Naive thymus-derived CD4-positive, alpha-beta T cell (primary cell): Measurements from ENCODE around the gene GTF2IRD1. TPM values are rescaled to one million over a fixed set of nuclear protein-coding genes. Genes with fewer than 3 reads are reported as not detected.

ENCODE experiments used
- ATAC-seq: fragments of 150-1000 bp; cut with Tn5 transposase; 2 replicates; pipeline ENCODE4 v1.10.0; 2021; ENCODE audit warnings: mild to moderate bottlenecking, moderate library complexity
- CTCF ChIA-PET: fragments of 350-600 bp; sonication (Branson Sonifier 250); formaldehyde crosslinking; loops from one replicate; lab custom pipeline; 2021; ENCODE audit warnings: antibody characterized with exemption; lab: Charles Lee
- POLR2A ChIA-PET: fragments of 350-600 bp; sonication (Branson Sonifier 250); formaldehyde crosslinking; loops from one replicate; lab custom pipeline; 2021; ENCODE audit warnings: antibody characterized with exemption, inconsistent platforms; lab: Charles Lee
- DNase-seq, 9 donors: peaks; one replicate each; pipeline versions ENCODE4 v3.0.0 to v3.0.0-alpha.2; 2020 to 2022; ENCODE audit warnings: mixed read lengths in 1 of 9
- H3K27ac ChIP-seq: one replicate; pipeline ENCODE4 v1.7.0; 2013; ENCODE audit warnings: mild to moderate bottlenecking, low read depth, low read length, moderate library complexity
- H3K27me3 ChIP-seq, 2 donors: one replicate each; pipeline ENCODE4 v1.7.0; 2013; ENCODE audit warnings: low read length in 2 of 2, mild to moderate bottlenecking in 2 of 2, moderate library complexity in 2 of 2; ENCODE audit not compliant: control insufficient read depth in 2 of 2, insufficient read depth in 2 of 2
- H3K36me3 ChIP-seq, 3 experiments: 1 replicate in 2 of 3; 2 replicates in 1 of 3; pipeline ENCODE4 v1.7.0; 2013; ENCODE audit warnings: low read length in 3 of 3, mild to moderate bottlenecking in 3 of 3, moderate library complexity in 1 of 3; ENCODE audit not compliant: insufficient read depth in 3 of 3, control insufficient read depth in 2 of 3
- H3K4me1 ChIP-seq, 2 donors: one replicate each; pipeline ENCODE4 v1.7.0; 2013; ENCODE audit warnings: low read length in 2 of 2, mild to moderate bottlenecking in 2 of 2, moderate library complexity in 1 of 2; ENCODE audit not compliant: control insufficient read depth in 2 of 2, insufficient read depth in 2 of 2
- H3K4me3 ChIP-seq: 2 replicates; pipeline ENCODE4 v1.7.0; 2013; ENCODE audit warnings: mild to moderate bottlenecking, low read length
- H3K9me3 ChIP-seq, 3 experiments: 1 replicate in 2 of 3; 2 replicates in 1 of 3; pipeline ENCODE4 v1.7.0; 2013; ENCODE audit warnings: low read length in 3 of 3; ENCODE audit not compliant: control insufficient read depth in 2 of 3
- H3K27ac Mint-ChIP-seq, 9 donors: one replicate each; pipeline ENCODE4 v1.8.0; 2020 to 2022; ENCODE audit warnings: mixed read lengths in 9 of 9, mild to moderate bottlenecking in 8 of 9, moderate library complexity in 5 of 9, inconsistent platforms in 2 of 9
- H3K27me3 Mint-ChIP-seq, 5 donors: one replicate each; pipeline ENCODE4 v1.8.0; 2021 to 2022; ENCODE audit warnings: mixed read lengths in 5 of 5, mild to moderate bottlenecking in 1 of 5
- H3K36me3 Mint-ChIP-seq, 5 donors: one replicate each; pipeline ENCODE4 v1.8.0; 2020 to 2022; ENCODE audit warnings: mixed read lengths in 5 of 5, mild to moderate bottlenecking in 3 of 5, inconsistent platforms in 1 of 5
- H3K4me1 Mint-ChIP-seq, 7 donors: one replicate each; pipeline ENCODE4 v1.8.0; 2020 to 2022; ENCODE audit warnings: mixed read lengths in 7 of 7, mild to moderate bottlenecking in 3 of 7, inconsistent platforms in 1 of 7
- H3K4me3 Mint-ChIP-seq, 10 donors: one replicate each; pipeline ENCODE4 v1.8.0; 2020 to 2022; ENCODE audit warnings: mild to moderate bottlenecking in 10 of 10, mixed read lengths in 10 of 10, moderate library complexity in 6 of 10, inconsistent platforms in 2 of 10
- H3K9me3 Mint-ChIP-seq, 11 donors: one replicate each; pipeline ENCODE4 v1.8.0; 2020 to 2022; ENCODE audit warnings: mixed read lengths in 11 of 11, mild to moderate bottlenecking in 4 of 11, inconsistent platforms in 1 of 11, moderate library complexity in 1 of 11
- intact Hi-C, 2 donors: fragments of 100-400 bp; cut with micrococcal nuclease; formaldehyde crosslinking; loops; one replicate each; pipeline ENCODE4 v1.15.1; 2023
- polyA plus RNA-seq, 2 donors: library from polyadenylated mRNA; unstranded; fragments of 300-500 nt; fragmentation: Illumina TruSeq; gene quantifications; one replicate each; pipeline ENCODE4 v1.2.3, GENCODE V29; 2021
- total RNA-seq, 6 experiments: library from RNA in 5 of 6; stranded (reverse) in 5 of 6; gene quantifications; 1 replicate in 5 of 6; 2 replicates in 1 of 6; pipeline ENCODE4 v1.2.3 and lab custom pipeline; 2021 to 2026

Gene GTF2IRD1
- total and polyA plus RNA-seq, 7 experiments from 2014 or later, result 0.07 to 5.6 (median 0.93) TPM; not detected in 1

GRCh38 chr7:74606101-74606908 lies 152.6 kb downstream of the GTF2IRD1 start:
- Mint-ChIP-seq H3K27ac (peak overlapping the region in 5 of 9 donors; percentile 25 to 57 (median 33)), H3K27me3 (peaks cover 0 to 8% (median 0%) of the 10 kb centered on the region in 5 donors), H3K4me1 (peaks cover 0 to 16% (median 12%) of the 10 kb centered on the region in 7 donors), H3K36me3 (no peaks in the 10 kb centered on the region), H3K4me3 (peak overlapping the region; percentile 66 to 80 (median 75)), H3K9me3 (no peaks in the 10 kb centered on the region)
- Histone ChIP-seq H3K36me3 (no peaks in the 10 kb centered on the region), H3K27me3 (no peaks in the 10 kb centered on the region), H3K4me1 (peaks cover 0 to 10% of the 10 kb centered on the region in 2 donors), H3K9me3 (no peaks in the 10 kb centered on the region), H3K4me3 (peak overlapping the region; percentile 47), H3K27ac (peak overlapping the region; percentile 5)
- intact Hi-C loops, result no loop called here
- ChIA-PET CTCF (no interaction called here), POLR2A (no interaction called here)
- peak; percentile 76 for ATAC-seq
- peak in 8 of 9 donors; percentile 10 to 58 (median 30) for DNase-seq

- Histone ChIP-seq H3K36me3 (no peaks in the 10 kb centered on the region), H3K4me3 (peak overlapping the region; percentile 47), H3K27me3 (no peaks in the 10 kb centered on the region), H3K27ac (peak overlapping the region; percentile 5), H3K9me3 (no peaks in the 10 kb centered on the region), H3K4me1 (peaks cover 0 to 10% of the 10 kb centered on the region in 2 donors)
- Mint-ChIP-seq H3K9me3 (no peaks in the 10 kb centered on the region), H3K4me1 (peaks cover 0 to 16% (median 12%) of the 10 kb centered on the region in 7 donors), H3K27me3 (peaks cover 0 to 8% (median 0%) of the 10 kb centered on the region in 5 donors), H3K27ac (peak overlapping the region in 2 of 9 donors; percentile 54 to 57), H3K4me3 (peak overlapping the region; percentile 66 to 80 (median 75)), H3K36me3 (no peaks in the 10 kb centered on the region)
- DNase-seq (peak in 1 of 9 donors; percentile 1), ATAC-seq (no peak)
- intact Hi-C loops, result no loop called here
- POLR2A ChIA-PET, result no interaction called here
- CTCF ChIA-PET, result no interaction called here
Measured at GRCh38 chr7:74606909-74607510, 153.3 kb downstream of the GTF2IRD1 start.

GRCh38 chr7:74612015-74612829 lies 158.5 kb downstream of the GTF2IRD1 start:
- H3K4me3 ChIP-seq, result no peak overlapping the region
- Mint-ChIP-seq H3K36me3 (no peaks in the 10 kb centered on the region), H3K4me3 (no peak overlapping the region), H3K27ac (peak overlapping the region in 2 of 9 donors; percentile 28 to 41), H3K27me3 (peaks cover 0 to 4% (median 0%) of the 10 kb centered on the region in 5 donors), H3K4me1 (peaks cover 9 to 22% (median 19%) of the 10 kb centered on the region in 7 donors), H3K9me3 (no peaks in the 10 kb centered on the region)
- no peaks in the 10 kb centered on the region for H3K36me3 ChIP-seq
- ChIA-PET POLR2A (no interaction called here), CTCF (no interaction called here)
- no peaks in the 10 kb centered on the region for H3K27me3 ChIP-seq
- H3K9me3 ChIP-seq, result no peaks in the 10 kb centered on the region
- ATAC-seq (no peak), DNase-seq (no peak)
- peaks cover 0 to 12% of the 10 kb centered on the region in 2 donors for H3K4me1 ChIP-seq
- H3K27ac ChIP-seq, result no peak overlapping the region
- intact Hi-C loops, result no loop called here

DNA sequence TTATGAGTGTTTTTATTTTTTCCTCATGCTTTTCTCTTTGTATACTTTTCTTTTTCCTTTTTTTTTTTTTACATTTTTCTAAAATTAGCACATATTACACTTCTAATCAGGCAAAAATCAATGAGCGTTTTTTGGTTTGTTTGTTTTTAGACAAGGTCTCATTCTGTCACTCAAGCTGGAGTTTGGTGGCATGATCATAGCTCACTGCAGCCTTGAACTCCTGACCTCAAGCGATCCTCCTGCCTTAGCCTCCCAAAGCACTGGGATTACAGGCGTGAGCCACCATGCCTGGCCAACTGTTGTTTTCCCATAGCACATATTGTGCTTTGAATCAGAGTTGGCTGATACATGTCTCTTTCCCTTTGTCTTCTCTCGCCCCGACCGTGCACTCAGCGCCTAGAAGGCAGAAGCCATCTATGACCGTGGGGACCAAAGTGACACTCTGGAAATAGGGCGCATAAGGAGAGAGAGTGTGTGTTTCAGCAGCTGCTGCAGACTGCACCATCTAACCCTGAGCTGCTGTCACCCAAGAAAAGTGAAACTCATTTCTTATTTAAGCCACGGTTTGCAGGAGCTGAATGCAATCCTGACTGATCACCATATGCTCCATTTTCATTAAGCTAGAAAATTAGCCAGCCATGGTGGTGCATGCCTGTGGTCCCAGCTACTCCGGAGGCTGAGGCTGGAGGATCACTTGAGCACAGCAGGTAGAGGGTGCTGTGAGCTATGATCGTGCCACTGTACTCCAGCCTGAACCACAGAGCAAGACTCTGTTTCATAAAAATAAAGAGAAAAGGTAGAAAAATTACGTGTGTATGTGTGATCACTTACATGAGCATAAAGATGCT lies 162.5 kb downstream of the GTF2IRD1 start:
- DNase-seq (peak in 1 of 9 donors; percentile 19), ATAC-seq (no peak)
- ChIA-PET POLR2A (no interaction called here), CTCF (interaction anchor here (0.7 kb wide), 1 partner anchor 11 kb away, joined by 6 read pairs; no protein-coding TSS in a partner anchor)
- intact Hi-C loops, result loop anchor here in 1 of 2 donors (5.0 kb wide), 1 partner anchor 199 kb away; no protein-coding TSS in a partner anchor
- Mint-ChIP-seq H3K36me3 (no peaks in the 10 kb centered on the region), H3K9me3 (no peaks in the 10 kb centered on the region), H3K4me1 (peaks cover 14 to 31% (median 25%) of the 10 kb centered on the region in 7 donors), H3K27me3 (no peaks in the 10 kb centered on the region), H3K4me3 (peak overlapping the region; percentile 37 to 84 (median 70)), H3K27ac (peak overlapping the region; percentile 47 to 93 (median 84))
- Histone ChIP-seq H3K36me3 (no peaks in the 10 kb centered on the region), H3K27me3 (no peaks in the 10 kb centered on the region), H3K9me3 (no peaks in the 10 kb centered on the region), H3K4me1 (peaks cover 0 to 22% of the 10 kb centered on the region in 2 donors), H3K4me3 (no peak overlapping the region), H3K27ac (no peak overlapping the region)

DNA sequence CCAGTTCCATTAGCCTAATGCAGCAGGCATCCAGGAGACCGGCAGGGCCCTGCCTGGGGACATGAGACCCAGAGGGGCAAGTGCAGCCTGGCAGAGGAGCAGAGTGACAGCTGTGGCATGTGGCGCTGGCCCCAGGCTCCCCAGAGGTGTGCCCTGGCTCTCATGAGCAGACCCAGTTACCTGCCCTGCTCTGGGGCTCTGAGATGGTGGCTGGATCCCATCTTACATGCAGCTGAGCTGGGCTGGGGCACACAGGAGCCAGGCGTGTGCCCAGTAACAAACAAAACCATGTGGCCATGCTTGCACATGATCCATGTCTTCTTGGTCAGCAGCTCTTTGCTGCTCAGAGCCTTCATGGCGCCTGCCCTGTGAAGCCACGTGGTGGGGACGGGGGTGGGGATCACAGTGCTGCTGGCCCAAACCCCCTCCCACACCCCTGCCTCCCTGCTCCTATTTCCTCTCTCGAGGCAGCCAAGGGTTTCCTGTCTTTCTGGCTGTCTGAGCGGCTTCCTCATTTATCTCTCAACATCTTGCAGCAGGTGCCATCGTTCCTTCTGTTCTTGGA lies 163.6 kb downstream of the GTF2IRD1 start:
- ATAC-seq (peak; percentile 53), DNase-seq (peak in 4 of 9 donors; percentile 5 to 31 (median 28))
- ChIA-PET CTCF (interaction anchor here (0.6 kb wide), 2 partner anchors 57 to 69 kb away, joined by 3 to 5 read pairs; no protein-coding TSS in a partner anchor), POLR2A (interaction anchor here (1.1 kb wide), 1 partner anchor 37 kb away, joined by 4 read pairs; no protein-coding TSS in a partner anchor)
- Histone ChIP-seq H3K9me3 (no peaks in the 10 kb centered on the region), H3K27ac (peak overlapping the region; percentile 46), H3K36me3 (no peaks in the 10 kb centered on the region), H3K27me3 (no peaks in the 10 kb centered on the region), H3K4me3 (no peak overlapping the region), H3K4me1 (peaks cover 0 to 22% of the 10 kb centered on the region in 2 donors)
- H3K27ac Mint-ChIP-seq, result peak overlapping the region; percentile 72 to 95 (median 90)
- intact Hi-C loops, result loop anchor here in 1 of 2 donors (1.0 to 5.0 kb wide), 2 partner anchors 39 to 200 kb away; no protein-coding TSS in a partner anchor
- H3K4me1 Mint-ChIP-seq, result peaks cover 14 to 31% (median 25%) of the 10 kb centered on the region in 7 donors
- peak overlapping the region; percentile 73 to 90 (median 82) for H3K4me3 Mint-ChIP-seq
- no peaks in the 10 kb centered on the region for H3K9me3 Mint-ChIP-seq
- H3K36me3 Mint-ChIP-seq, result no peaks in the 10 kb centered on the region
- no peaks in the 10 kb centered on the region for H3K27me3 Mint-ChIP-seq
